OCI-LY3 (cell line): ENCODE data around the gene OPTC.

Source experiments
- H2AFZ ChIP-seq: fragments of 200-600, 300-600 bp; shearing (Covaris generic); 2 replicates; pipeline ENCODE4 v1.6.0; 2014; ENCODE audit warnings: antibody characterized with exemption, low read depth, low read length
- H3K27ac ChIP-seq: fragments of 200-600, 300-600 bp; sonication (generic); 2 replicates; pipeline ENCODE4 v1.5.1; 2014; ENCODE audit warnings: mild to moderate bottlenecking, low read length, moderate library complexity, mixed read lengths
- H3K27me3 ChIP-seq: fragments of 200-600, 300-600 bp; sonication (generic); 2 replicates; pipeline ENCODE4 v1.6.1; 2014; ENCODE audit warnings: low read depth, low read length, mixed read lengths
- H3K36me3 ChIP-seq: fragments of 200-600, 300-600 bp; sonication (generic); replicated peaks from 2 replicates; pipeline ENCODE3; 2014; ENCODE audit warnings: low read depth, low read length, mixed read lengths
- H3K4me1 ChIP-seq: fragments of 300-600, 200-600 bp; sonication (generic); 2 replicates; pipeline ENCODE4 v1.6.1; 2014; ENCODE audit warnings: low read length, mixed read lengths
- H3K4me2 ChIP-seq: fragments of 200-600, 300-600 bp; sonication (generic); 2 replicates; pipeline ENCODE4 v1.6.1; 2014; ENCODE audit warnings: low read length, mixed read lengths
- H3K4me3 ChIP-seq: fragments of 300-600, 200-600 bp; sonication (generic); 2 replicates; pipeline ENCODE4 v1.5.1; 2014; ENCODE audit warnings: antibody characterized with exemption, mild to moderate bottlenecking, low read length, moderate library complexity
- H3K79me2 ChIP-seq: fragments of 300-600, 200-600 bp; shearing (Covaris generic); 2 replicates; pipeline ENCODE4 v1.6.1; 2014; ENCODE audit warnings: mild to moderate bottlenecking, low read length, mixed read lengths
- H3K9ac ChIP-seq: fragments of 300-600, 200-600 bp; shearing (Covaris generic); 2 replicates; pipeline ENCODE4 v1.6.0; 2014; ENCODE audit warnings: mild to moderate bottlenecking, low read length, moderate library complexity
- H3K9me3 ChIP-seq: fragments of 200-600, 300-600 bp; shearing (Covaris generic); 2 replicates; pipeline ENCODE4 v1.6.1; 2014; ENCODE audit warnings: low read length, mixed read lengths; ENCODE audit not compliant: insufficient read depth
- H4K20me1 ChIP-seq: fragments of 200-600, 300-600 bp; sonication (generic); 2 replicates; pipeline ENCODE4 v1.6.1; 2016; ENCODE audit warnings: low read length, mixed read lengths; ENCODE audit not compliant: insufficient read depth
- CTCF ChIP-seq: fragments of 200-600, 300-600 bp; sonication (generic); IDR thresholded peaks from 2 replicates; pipeline ENCODE4 v1.5.1; 2014; ENCODE audit warnings: antibody characterized with exemption, low read length, low read depth
- EZH2phosphoT487 ChIP-seq: fragments of 200-600 bp; shearing (Covaris generic); IDR thresholded peaks from 2 replicates; pipeline ENCODE4 v1.6.1; 2018; ENCODE audit warnings: antibody characterized with exemption, mixed run types, low read depth

OPTC gene

DNA sequence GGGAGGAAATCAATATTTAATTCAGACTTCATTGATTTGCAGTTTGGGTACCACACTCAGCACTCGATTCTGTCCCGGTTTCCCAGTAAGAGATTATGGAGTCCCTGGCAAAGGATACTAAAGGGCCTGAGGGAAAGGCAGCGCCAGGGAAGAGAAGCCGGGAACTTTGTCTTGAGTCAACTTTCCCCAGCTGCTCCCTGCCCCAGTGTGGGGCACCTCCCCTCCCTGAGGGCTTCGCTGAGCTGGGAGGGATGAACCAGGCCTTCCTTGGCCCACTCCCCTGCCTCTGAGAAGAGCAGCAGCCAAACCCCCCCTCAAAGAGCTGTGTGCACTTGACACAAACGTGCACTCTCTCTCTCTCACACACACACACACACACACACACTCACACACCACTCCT is 32.6 kb downstream of the OPTC start:
- Histone ChIP-seq H3K36me3 (no peaks in the 10 kb centered on the region), H3K9me3 (no peaks in the 10 kb centered on the region), H2AFZ (no peak overlapping the region), H3K79me2 (no peaks in the 10 kb centered on the region), H3K4me3 (no peak overlapping the region), H4K20me1 (no peaks in the 10 kb centered on the region), H3K4me2 (no peak overlapping the region), H3K4me1 (peaks cover 2% of the 10 kb centered on the region; the same call in 1 of the 2 replicates), H3K27me3 (no peaks in the 10 kb centered on the region), H3K9ac (no peak overlapping the region), H3K27ac (no peak overlapping the region)
- TF ChIP-seq EZH2phosphoT487, result no peak
- TF ChIP-seq CTCF, result no peak

DNA sequence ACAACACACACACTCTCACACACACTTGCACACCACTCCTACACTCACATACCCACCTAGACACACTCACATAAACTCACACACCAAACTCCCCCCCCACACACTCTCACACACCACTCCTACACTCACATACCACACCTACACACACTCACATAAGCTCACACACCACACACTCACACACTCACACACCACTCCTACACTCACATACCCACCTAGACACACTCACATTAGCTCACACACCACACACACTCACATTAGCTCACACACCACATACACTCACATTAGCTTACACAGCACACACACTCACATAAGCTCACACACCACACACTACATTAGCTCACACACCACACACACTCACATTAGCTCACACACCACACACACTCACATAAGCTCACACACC is 33.1 kb downstream of the OPTC start:
- no peak overlapping the region for H3K4me3 ChIP-seq
- TF ChIP-seq EZH2phosphoT487 (no peak), CTCF (no peak)
- H3K27ac ChIP-seq, result no peak overlapping the region
- H3K36me3 ChIP-seq, result no peaks in the 10 kb centered on the region
- H3K27me3 ChIP-seq, result peaks cover 2% of the 10 kb centered on the region; the same call in 1 of the 2 replicates
- H3K9ac ChIP-seq, result no peak overlapping the region
- no peaks in the 10 kb centered on the region for H3K79me2 ChIP-seq
- H4K20me1 ChIP-seq, result no peaks in the 10 kb centered on the region
- no peak overlapping the region for H3K4me2 ChIP-seq
- H3K4me1 ChIP-seq, result peaks cover 2% of the 10 kb centered on the region; the same call in 1 of the 2 replicates
- no peak overlapping the region for H2AFZ ChIP-seq
- no peaks in the 10 kb centered on the region for H3K9me3 ChIP-seq

DNA sequence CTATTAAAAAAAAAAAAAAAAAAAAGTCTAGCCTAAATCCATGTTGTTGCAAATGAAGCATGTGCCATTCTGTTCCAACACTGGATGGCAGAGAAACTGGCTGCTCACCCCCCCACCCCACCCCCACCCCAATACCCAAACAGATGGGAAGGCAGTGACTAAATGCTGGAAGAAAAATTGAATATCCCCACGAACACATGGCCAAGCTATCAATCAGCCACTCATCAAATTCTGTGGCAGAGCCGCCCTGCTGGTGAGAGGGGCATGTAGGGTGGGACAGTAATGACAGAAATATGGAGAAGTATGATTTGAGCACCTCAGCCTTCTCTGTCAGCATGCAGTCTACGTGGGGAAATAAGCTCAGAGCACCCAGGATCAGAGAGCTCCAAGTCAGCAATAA is 34.1 kb downstream of the OPTC start:
- Histone ChIP-seq H3K36me3 (no peaks in the 10 kb centered on the region), H3K9me3 (no peaks in the 10 kb centered on the region), H3K79me2 (no peaks in the 10 kb centered on the region), H3K4me1 (peaks cover 2% of the 10 kb centered on the region; the same call in 1 of the 2 replicates), H3K9ac (no peak overlapping the region), H3K4me3 (no peak overlapping the region), H3K27ac (no peak overlapping the region), H3K4me2 (no peak overlapping the region), H2AFZ (no peak overlapping the region), H3K27me3 (peaks cover 6% of the 10 kb centered on the region; the same call in 1 of the 2 replicates), H4K20me1 (no peaks in the 10 kb centered on the region)
- no peak for TF ChIP-seq CTCF
- no peak for TF ChIP-seq EZH2phosphoT487

DNA sequence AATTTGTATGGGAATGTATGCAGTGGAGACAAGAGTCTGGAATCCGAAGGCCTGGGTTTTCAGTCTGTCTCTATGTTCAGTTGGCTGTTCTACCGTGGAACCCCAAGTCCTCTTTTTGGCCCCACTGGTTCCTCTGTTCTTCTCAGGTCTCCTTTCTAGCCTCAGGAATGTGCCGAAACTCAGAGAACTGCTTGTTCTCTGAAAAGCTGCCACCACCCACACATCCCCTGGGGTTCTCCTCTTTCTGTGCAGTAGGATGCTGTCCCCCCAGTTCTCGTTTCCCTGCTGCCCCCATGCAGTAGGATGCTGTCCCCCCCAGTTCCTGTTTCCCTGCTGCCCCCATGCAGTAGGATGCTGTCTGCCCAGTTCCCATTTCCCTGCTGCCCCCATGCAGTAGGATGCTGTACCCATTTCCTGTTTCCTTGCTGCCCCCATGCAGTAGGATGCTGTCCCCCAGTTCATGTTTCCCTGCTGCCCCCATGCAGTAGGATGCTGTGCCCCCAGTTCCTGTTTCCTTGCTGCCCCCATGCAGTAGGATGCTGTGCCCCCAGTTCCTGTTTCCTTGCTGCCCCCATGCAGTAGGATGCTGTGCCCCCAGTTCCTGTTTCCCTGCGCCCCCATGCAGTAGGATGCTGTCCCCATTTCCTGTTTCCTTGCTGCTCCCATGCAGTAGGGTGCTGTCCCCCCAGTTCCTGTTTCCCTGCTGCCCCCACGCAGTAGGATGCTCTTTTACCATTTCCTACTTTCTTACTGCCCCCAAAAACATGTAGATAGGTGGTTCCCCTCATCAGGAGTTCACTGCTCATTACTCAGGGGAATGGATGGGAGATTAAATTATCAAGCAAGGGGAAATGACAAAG is 35.3 kb downstream of the OPTC start:
- H3K36me3 ChIP-seq, result no peaks in the 10 kb centered on the region
- H3K9me3 ChIP-seq, result no peaks in the 10 kb centered on the region
- peaks cover 2% of the 10 kb centered on the region; the same call in 1 of the 2 replicates for H3K4me1 ChIP-seq
- peaks cover 11% of the 10 kb centered on the region; the same call in 1 of the 2 replicates for H3K27me3 ChIP-seq
- H3K4me3 ChIP-seq, result no peak overlapping the region
- H3K27ac ChIP-seq, result no peak overlapping the region
- no peak overlapping the region for H3K4me2 ChIP-seq
- TF ChIP-seq EZH2phosphoT487 (no peak), CTCF (no peak)
- H3K79me2 ChIP-seq, result no peaks in the 10 kb centered on the region
- no peak overlapping the region for H2AFZ ChIP-seq
- no peaks in the 10 kb centered on the region for H4K20me1 ChIP-seq
- no peak overlapping the region for H3K9ac ChIP-seq
